T-helper 1 cell (primary cell): ENCODE data around the gene MYO1F.

Experiments
- DNase-seq, 5 donors: peaks; one replicate each; pipeline ENCODE4 v3.0.0-alpha.2; 2012 to 2020

The MYO1F gene

GRCh38 chr19:8489561-8490394, 87.5 kb downstream of the MYO1F start:
- DNase-seq: no peak

- no peak for DNase-seq
Observed at GRCh38 chr19:8488365-8488764, 88.9 kb downstream of the MYO1F start.

GRCh38 chr19:8487137-8487851, 89.9 kb downstream of the MYO1F start:
- peak in 3 of 5 donors; percentile 38 to 75 (median 41) for DNase-seq

GRCh38 chr19:8486661-8487136, 90.5 kb downstream of the MYO1F start:
- DNase-seq: no peak

- DNase-seq: no peak
Observed at GRCh38 chr19:8485561-8486371, 91.5 kb downstream of the MYO1F start.

GRCh38 chr19:8484331-8484894, 92.8 kb downstream of the MYO1F start:
- DNase-seq: no peak

GRCh38 chr19:8483165-8483564, 94.1 kb downstream of the MYO1F start:
- no peak for DNase-seq

- DNase-seq: no peak
Observed at GRCh38 chr19:8482696-8483095, 94.5 kb downstream of the MYO1F start.

- no peak for DNase-seq
Observed at GRCh38 chr19:8481616-8482015, 95.6 kb downstream of the MYO1F start.

GRCh38 chr19:8481201-8481600, 96.0 kb downstream of the MYO1F start:
- DNase-seq: no peak

GRCh38 chr19:8478598-8478997, 98.6 kb downstream of the MYO1F start:
- DNase-seq: no peak

- no peak for DNase-seq
Observed at GRCh38 chr19:8477889-8478288, 99.4 kb downstream of the MYO1F start.

- DNase-seq: no peak
Observed at GRCh38 chr19:8476524-8476923, 100.7 kb downstream of the MYO1F start.

GRCh38 chr19:8475005-8475404, 102.2 kb downstream of the MYO1F start:
- DNase-seq: no peak

GRCh38 chr19:8473648-8474476, 103.4 kb downstream of the MYO1F start:
- no peak for DNase-seq
